CD4-positive, alpha-beta T cell (primary cell): ENCODE results near the gene GPRC5A. TPM values are rescaled to one million over a fixed set of nuclear protein-coding genes. Genes with fewer than 3 reads are reported as not detected.
"Not testable (repeated sequence)": the region's sequence is repeated elsewhere in the genome, so short reads cannot be mapped to it uniquely, and the experiment has no call there.

Experiments used
- ATAC-seq: fragments of 200-7000 bp; cut with Tn5 transposase; one replicate; pipeline ENCODE4 v1.10.0; 2022; ENCODE audit warnings: mild to moderate bottlenecking; ENCODE audit not compliant: poor library complexity
- CTCF ChIA-PET: fragments of 350-600 bp; sonication (Branson Sonifier 250); formaldehyde crosslinking; loops from one replicate; lab custom pipeline; 2021; ENCODE audit warnings: antibody characterized with exemption, inconsistent platforms; lab: Charles Lee
- POLR2A ChIA-PET: fragments of 350-600 bp; sonication (Branson Sonifier 250); formaldehyde crosslinking; loops from one replicate; lab custom pipeline; 2021; ENCODE audit warnings: antibody characterized with exemption, inconsistent platforms; lab: Charles Lee
- DNase-seq, 14 experiments: peaks; one replicate each; pipeline ENCODE4 v3.0.0-alpha.2; 2013 to 2020; ENCODE audit warnings: mixed read lengths in 2 of 14
- H3K27ac ChIP-seq, 2 donors: one replicate each; pipeline versions ENCODE4 v1.5.1 to v1.7.0; 2013; ENCODE audit warnings: low read length in 2 of 2, low read depth in 1 of 2, mild to moderate bottlenecking in 1 of 2
- H3K27me3 ChIP-seq, 2 experiments: 1 replicate in 1 of 2; 2 replicates in 1 of 2; pipeline versions ENCODE4 v1.6.1 to v1.7.0; 2013; ENCODE audit warnings: low read length in 2 of 2, control low read depth in 1 of 2, mild to moderate bottlenecking in 1 of 2, moderate library complexity in 1 of 2; ENCODE audit not compliant: insufficient read depth in 2 of 2, control insufficient read depth in 1 of 2
- H3K36me3 ChIP-seq: one replicate; pipeline ENCODE4 v1.6.1; 2013; ENCODE audit warnings: low read length, control low read depth; ENCODE audit not compliant: insufficient read depth
- H3K4me1 ChIP-seq: one replicate; pipeline ENCODE4 v1.6.1; 2013; ENCODE audit warnings: low read length, control low read depth; ENCODE audit not compliant: insufficient read depth
- H3K4me3 ChIP-seq: one replicate; pipeline ENCODE4 v1.5.1; 2013; ENCODE audit warnings: mild to moderate bottlenecking, low read length, moderate library complexity
- H3K9me3 ChIP-seq, 2 experiments: 1 replicate in 1 of 2; 2 replicates in 1 of 2; pipeline versions ENCODE4 v1.6.1 to v1.7.0; 2013; ENCODE audit warnings: low read length in 2 of 2, mild to moderate bottlenecking in 2 of 2, control low read depth in 1 of 2, moderate library complexity in 1 of 2; ENCODE audit not compliant: control insufficient read depth in 1 of 2, insufficient read depth in 1 of 2
- H3K27ac Mint-ChIP-seq: one replicate; pipeline ENCODE4 v1.8.0; 2020; ENCODE audit warnings: mixed read lengths
- H3K27me3 Mint-ChIP-seq: one replicate; pipeline ENCODE4 v1.8.0; 2021; ENCODE audit warnings: mixed read lengths
- H3K36me3 Mint-ChIP-seq: one replicate; pipeline ENCODE4 v1.8.0; 2021; ENCODE audit warnings: low read depth, mixed read lengths
- H3K4me1 Mint-ChIP-seq: one replicate; pipeline ENCODE4 v1.8.0; 2021; ENCODE audit warnings: low read depth, mixed read lengths
- H3K4me3 Mint-ChIP-seq: one replicate; pipeline ENCODE4 v1.8.0; 2020; ENCODE audit warnings: mild to moderate bottlenecking, mixed read lengths
- H3K9me3 Mint-ChIP-seq: one replicate; pipeline ENCODE4 v1.8.0; 2020; ENCODE audit warnings: mixed read lengths
- intact Hi-C, 2 experiments: fragments of 100-400 bp; cut with DNase I in 1 of 2; cut with micrococcal nuclease in 1 of 2; formaldehyde crosslinking; loops; one replicate each; pipeline versions ENCODE4 v1.15.1 to v1.9.0; 2023 to 2025; cut with DNase I, micrococcal nuclease
- polyA plus RNA-seq, 2 donors: library from polyadenylated mRNA; unstranded; fragments of 120-200 nt; gene quantifications; one replicate each; pipeline ENCODE4 v1.2.1, GENCODE V29; 2013
- total RNA-seq, 174 experiments: library from RNA in 2 of 174; stranded (reverse) in 2 of 174; gene quantifications; one replicate each; pipeline ENCODE4 v1.2.3 and lab custom pipeline; 2021 to 2026
- TF ChIP-seq, protein P1 (sequence below): fragments of 200-600 bp; IDR thresholded peaks from one replicate; pipeline ENCODE4 v1.8.0; 2022; ENCODE audit warnings: antibody characterized with exemption, mild to moderate bottlenecking

Gene GPRC5A, protein sequence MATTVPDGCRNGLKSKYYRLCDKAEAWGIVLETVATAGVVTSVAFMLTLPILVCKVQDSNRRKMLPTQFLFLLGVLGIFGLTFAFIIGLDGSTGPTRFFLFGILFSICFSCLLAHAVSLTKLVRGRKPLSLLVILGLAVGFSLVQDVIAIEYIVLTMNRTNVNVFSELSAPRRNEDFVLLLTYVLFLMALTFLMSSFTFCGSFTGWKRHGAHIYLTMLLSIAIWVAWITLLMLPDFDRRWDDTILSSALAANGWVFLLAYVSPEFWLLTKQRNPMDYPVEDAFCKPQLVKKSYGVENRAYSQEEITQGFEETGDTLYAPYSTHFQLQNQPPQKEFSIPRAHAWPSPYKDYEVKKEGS
- total RNA-seq (under 1 TPM; 0.14 to 0.47 TPM), total RNA-seq (lab: John Stamatoyannopoulos, UW) (0 to 2.1 (median 0.17) reads per million in 172 experiments)
- polyA plus RNA-seq (2013, experiment 1 of 2): not detected
- 0.04 TPM for polyA plus RNA-seq (2013, experiment 2 of 2)

DNA sequence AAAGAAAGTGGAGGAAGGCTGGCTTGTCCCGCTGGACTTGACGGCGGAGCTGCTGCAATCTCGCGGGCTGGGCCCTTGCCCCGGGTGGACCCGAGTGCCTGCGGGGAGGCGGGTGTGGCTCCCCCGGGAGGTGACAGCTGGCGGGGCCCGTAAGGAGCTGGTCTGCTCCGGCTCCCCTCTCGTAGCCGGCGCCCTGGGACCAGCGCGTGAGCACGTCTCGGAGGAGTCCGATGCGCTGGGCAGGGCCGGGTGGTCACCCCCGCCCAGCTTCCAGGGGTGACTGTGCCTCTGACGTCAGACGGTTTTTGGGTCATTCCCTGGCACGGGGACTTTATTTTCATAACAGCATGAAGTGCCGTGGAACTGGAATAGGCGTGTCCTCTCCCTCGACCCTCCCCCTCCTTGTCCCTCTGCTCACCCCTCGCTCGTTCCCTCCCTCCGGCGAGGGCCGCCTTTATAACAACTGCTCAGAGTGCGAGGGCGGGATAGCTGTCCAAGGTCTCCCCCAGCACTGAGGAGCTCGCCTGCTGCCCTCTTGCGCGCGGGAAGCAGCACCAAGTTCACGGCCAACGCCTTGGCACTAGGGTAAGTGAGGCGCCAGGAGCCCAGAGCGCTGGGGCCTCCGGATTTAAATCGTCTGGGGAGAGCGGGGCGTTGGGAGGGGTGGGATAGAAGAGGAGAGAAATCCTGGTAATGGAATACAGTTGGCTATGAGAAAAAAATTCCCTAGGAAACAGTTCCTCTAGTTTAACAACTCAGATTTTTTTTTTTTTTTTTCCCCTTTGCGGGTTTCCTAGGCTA lies at the start of gene GPRC5A:
Gene GPRC5A, plus strand, starts transcription at position 483 of the 801 bp plus-strand sequence. CDS start 16,688 bp downstream, outside the sequence.
- no peaks in the 10 kb centered on the region for H3K9me3 Mint-ChIP-seq
- TF ChIP-seq, protein P1, sequence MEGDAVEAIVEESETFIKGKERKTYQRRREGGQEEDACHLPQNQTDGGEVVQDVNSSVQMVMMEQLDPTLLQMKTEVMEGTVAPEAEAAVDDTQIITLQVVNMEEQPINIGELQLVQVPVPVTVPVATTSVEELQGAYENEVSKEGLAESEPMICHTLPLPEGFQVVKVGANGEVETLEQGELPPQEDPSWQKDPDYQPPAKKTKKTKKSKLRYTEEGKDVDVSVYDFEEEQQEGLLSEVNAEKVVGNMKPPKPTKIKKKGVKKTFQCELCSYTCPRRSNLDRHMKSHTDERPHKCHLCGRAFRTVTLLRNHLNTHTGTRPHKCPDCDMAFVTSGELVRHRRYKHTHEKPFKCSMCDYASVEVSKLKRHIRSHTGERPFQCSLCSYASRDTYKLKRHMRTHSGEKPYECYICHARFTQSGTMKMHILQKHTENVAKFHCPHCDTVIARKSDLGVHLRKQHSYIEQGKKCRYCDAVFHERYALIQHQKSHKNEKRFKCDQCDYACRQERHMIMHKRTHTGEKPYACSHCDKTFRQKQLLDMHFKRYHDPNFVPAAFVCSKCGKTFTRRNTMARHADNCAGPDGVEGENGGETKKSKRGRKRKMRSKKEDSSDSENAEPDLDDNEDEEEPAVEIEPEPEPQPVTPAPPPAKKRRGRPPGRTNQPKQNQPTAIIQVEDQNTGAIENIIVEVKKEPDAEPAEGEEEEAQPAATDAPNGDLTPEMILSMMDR: no peak
- Histone ChIP-seq H3K4me1 (peaks cover 14% of the 10 kb centered on the region), H3K27ac (no peak within 1 kb of the TSS), H3K9me3 (no peaks in the 10 kb centered on the region), H3K27me3 (peaks cover 20 to 25% of the 10 kb centered on the region in 2 experiments), H3K36me3 (no peaks in the 10 kb centered on the region), H3K4me3 (peak within 1 kb of the TSS; percentile 55)
- H3K4me1 Mint-ChIP-seq: peaks cover 19% of the 10 kb centered on the region
- no peaks in the 10 kb centered on the region for H3K36me3 Mint-ChIP-seq
- H3K4me3 Mint-ChIP-seq: peak within 1 kb of the TSS; percentile 89
- intact Hi-C loops: loop anchor here (2.0 to 5.0 kb wide), 3 partner anchors 54 to 102 kb away; no protein-coding TSS in a partner anchor
- DNase-seq: peak in 13 of 14 experiments; percentile 5 to 58 (median 22)
- H3K27me3 Mint-ChIP-seq: peaks cover 26% of the 10 kb centered on the region
- peak; percentile 62 for ATAC-seq
- ChIA-PET POLR2A (interaction anchor here (1.0 to 1.6 kb wide), 4 partner anchors 54 to 103 kb away, joined by 3 to 6 read pairs (median 4); no protein-coding TSS in a partner anchor), CTCF (interaction anchor here (1.0 kb wide), 1 partner anchor 25 kb away, joined by 3 read pairs; no protein-coding TSS in a partner anchor)
- peak within 1 kb of the TSS; percentile 34 for H3K27ac Mint-ChIP-seq

DNA sequence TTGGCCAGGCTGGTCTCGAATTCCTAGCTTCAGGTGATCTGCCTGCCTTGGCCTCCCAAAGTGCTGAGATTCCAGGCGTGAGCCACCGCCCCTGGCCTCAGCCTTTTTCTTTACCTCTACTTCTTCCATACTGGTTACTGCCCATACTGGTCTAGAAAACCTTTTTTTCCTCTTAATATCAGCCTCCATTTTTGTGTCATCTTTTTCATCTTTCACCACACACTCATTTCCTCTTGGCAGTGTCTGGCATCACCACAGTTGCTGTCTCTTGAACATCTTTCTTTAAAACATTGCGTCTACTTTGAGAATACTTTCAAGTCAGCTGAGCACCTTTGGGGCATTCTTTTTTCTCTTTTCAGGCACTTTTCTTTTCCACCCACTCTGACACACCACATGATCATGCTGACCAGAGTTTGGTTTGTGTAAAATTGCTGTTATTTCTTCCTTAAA lies 45.5 kb upstream of the GPRC5A start:
- peaks cover 35% of the 10 kb centered on the region for H3K4me1 Mint-ChIP-seq
- peak; percentile 70 for ATAC-seq
- TF ChIP-seq, protein P1: no peak

DNA sequence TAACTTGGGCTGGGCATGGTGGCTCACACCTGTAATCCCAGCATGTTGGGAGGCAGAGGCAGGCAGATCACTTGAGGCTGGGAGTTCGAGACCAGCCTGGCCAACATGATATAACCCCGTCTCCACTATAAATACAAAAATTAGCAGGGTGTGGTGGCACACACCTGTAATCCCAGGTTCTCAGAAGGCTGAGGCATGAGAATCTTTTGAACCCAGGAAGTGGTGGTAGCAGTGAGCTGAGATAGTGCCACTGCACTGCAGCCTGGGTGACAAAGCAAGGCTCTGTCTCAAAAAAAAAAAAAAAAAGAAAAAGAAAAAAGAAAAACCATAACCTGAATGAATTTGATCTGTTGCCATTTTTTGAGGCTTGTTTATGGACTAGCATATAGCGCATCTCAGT lies 44.6 kb upstream of the GPRC5A start:
- ChIA-PET CTCF (interaction anchor here (0.6 to 1.9 kb wide), 2 partner anchors 10 to 1530 kb away, joined by 3 to 6 read pairs; no protein-coding TSS in a partner anchor), POLR2A (interaction anchor here (1.0 to 1.2 kb wide), 2 partner anchors 8 to 10 kb away, joined by 4 to 6 read pairs; no protein-coding TSS in a partner anchor)
- H3K27me3 Mint-ChIP-seq, intact Hi-C loops, H3K36me3 Mint-ChIP-seq, H3K4me3 ChIP-seq, H3K36me3 ChIP-seq, H3K9me3 ChIP-seq, H3K9me3 Mint-ChIP-seq, H3K27me3 ChIP-seq: not testable (repeated sequence)
- peaks cover 35% of the 10 kb centered on the region for H3K4me1 Mint-ChIP-seq
- H3K27ac Mint-ChIP-seq: peak overlapping the region; percentile 70
- ATAC-seq (peak; percentile 82), DNase-seq (peak in 11 of 14 experiments; percentile 8 to 78 (median 32))
- peak overlapping the region; percentile 3 for H3K4me3 Mint-ChIP-seq
- Histone ChIP-seq H3K27ac (peak overlapping the region in 1 of 2 donors; percentile 4), H3K4me1 (peaks cover 22% of the 10 kb centered on the region)

More for the DNA sequence above, 45.5 kb upstream of the GPRC5A start:
- Histone ChIP-seq H3K27me3 (no peaks in the 10 kb centered on the region), H3K9me3 (no peaks in the 10 kb centered on the region), H3K36me3 (no peaks in the 10 kb centered on the region), H3K27ac (peak overlapping the region in 1 of 2 donors; percentile 20), H3K4me3 (no peak overlapping the region), H3K4me1 (peaks cover 22% of the 10 kb centered on the region)
- Mint-ChIP-seq H3K36me3 (no peaks in the 10 kb centered on the region), H3K27ac (peak overlapping the region; percentile 70), H3K4me3 (peak overlapping the region; percentile 1), H3K9me3 (no peaks in the 10 kb centered on the region), H3K27me3 (no peaks in the 10 kb centered on the region)
- ChIA-PET CTCF (interaction anchor here (1.9 kb wide), 1 partner anchor 9 kb away, joined by 6 read pairs; no protein-coding TSS in a partner anchor), POLR2A (interaction anchor here (1.0 to 1.2 kb wide), 3 partner anchors 9 to 59 kb away, joined by 3 to 4 read pairs (median 4); no protein-coding TSS in a partner anchor)
- peak in 3 of 14 experiments; percentile 16 to 32 (median 25) for DNase-seq
- intact Hi-C loops: no loop called here
